ENCODE data around the gene OR4A47. TPM values are rescaled to one million over a fixed set of nuclear protein-coding genes. Genes with fewer than 3 reads are reported as not detected.
"Not testable (repeated sequence)": the region's sequence is repeated elsewhere in the genome, so short reads cannot be mapped to it uniquely, and the experiment has no call there.

OR4A47 gene, protein sequence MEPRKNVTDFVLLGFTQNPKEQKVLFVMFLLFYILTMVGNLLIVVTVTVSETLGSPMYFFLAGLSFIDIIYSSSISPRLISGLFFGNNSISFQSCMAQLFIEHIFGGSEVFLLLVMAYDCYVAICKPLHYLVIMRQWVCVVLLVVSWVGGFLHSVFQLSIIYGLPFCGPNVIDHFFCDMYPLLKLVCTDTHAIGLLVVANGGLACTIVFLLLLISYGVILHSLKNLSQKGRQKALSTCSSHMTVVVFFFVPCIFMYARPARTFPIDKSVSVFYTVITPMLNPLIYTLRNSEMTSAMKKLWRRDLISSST
- not detected for total RNA-seq

DNA sequence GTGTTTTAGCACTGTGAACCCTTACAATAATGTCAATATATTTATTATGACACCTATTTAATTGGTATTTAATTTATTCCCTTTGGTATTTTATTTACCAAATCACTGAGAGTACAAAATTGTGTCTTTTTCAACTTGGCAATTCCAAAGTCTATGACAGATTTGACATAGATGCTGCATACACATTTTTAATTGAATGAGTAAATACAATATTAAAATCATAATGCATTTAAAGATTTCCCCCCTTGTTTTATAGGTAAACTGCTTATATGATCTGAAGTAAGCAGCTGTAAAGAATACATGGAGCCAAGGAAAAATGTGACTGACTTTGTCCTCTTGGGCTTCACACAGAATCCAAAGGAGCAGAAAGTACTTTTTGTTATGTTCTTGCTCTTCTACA is at the start of gene OR4A47:
Gene OR4A47 (plus strand): TSS at position 301 of the 400 bp plus-strand sequence. CDS start 0 bp downstream, at position 301.
- intact Hi-C loops (cut with DNase I; ENCODE audit: low total_unique reads); H3K4me3 ChIP-seq (ENCODE audit: low read depth, poor library complexity, severe bottlenecking); DNase-seq (ENCODE audit: low spot score in 2 of 2): not testable (repeated sequence)

DNA sequence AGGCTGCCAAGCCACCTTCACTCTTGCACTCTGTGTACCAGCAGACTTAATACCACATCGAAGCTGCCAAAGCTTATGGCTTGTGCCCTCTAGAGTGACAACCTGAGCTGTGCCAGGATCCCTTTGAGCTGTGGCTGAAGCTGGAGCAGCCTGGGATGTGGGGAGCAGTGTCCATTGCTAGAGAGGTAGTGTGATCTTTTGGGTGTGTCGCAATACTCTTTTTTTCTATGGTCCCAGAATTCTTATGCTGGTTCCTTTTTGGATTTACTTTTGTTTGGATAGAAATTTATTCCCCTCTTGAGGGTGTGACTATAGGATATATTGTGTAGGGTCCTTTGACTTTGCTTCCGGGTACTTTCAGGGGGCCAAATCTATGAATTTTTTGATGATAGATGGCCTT is 32.7 kb upstream of the OR4A47 start:
- H3K4me3 ChIP-seq (ENCODE audit: low read depth, poor library complexity, severe bottlenecking); DNase-seq (ENCODE audit: low spot score in 2 of 2); intact Hi-C loops (cut with DNase I; ENCODE audit: low total_unique reads): not testable (repeated sequence)
- 81 to 92% methylated on average over 3 of the region's 3 CpGs for WGBS, 2 donors

DNA sequence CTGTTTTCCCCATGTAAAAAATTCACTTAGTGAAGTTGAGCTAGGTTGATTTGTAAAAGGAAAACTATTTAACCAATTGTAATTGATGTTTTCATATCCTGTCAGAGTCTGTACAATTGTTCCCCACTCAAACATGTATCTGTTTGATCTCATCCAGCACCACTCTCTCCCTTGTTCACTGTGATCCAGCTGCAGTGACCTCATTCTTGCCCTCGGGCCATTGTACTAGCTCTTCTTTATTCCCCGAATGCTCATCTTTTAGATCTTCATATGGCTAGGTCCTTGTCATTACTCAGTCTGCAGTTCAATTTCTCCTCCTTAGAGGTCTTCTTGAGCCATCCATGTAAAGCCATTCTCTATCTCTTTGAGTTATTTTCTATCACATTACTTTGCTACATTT is 14.6 kb upstream of the OR4A47 start:
- intact Hi-C loops (cut with DNase I; ENCODE audit: low total_unique reads); H3K4me3 ChIP-seq (ENCODE audit: low read depth, poor library complexity, severe bottlenecking); DNase-seq (ENCODE audit: low spot score in 2 of 2): not testable (repeated sequence)
- 72 to 82% methylated on average over 2 of the region's 2 CpGs for WGBS, 2 donors

DNA sequence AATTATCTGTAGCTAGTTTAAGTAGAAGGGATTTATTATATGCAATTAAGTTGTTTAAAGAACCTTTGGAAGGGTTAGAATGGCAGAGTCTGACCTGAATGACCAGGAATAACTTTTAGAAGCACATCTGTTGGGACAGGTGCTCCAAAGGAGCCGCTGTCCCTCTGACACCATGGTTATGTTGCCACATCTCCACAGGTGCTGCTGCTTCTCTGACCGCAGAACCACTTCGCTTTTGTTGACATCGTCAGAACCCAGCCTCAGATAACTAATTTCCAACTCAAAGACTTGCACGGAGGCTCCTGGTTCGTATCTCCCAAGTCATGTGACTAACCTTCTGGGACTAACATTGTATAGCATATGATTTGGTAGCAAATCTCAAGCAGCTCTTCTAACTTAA is 13.9 kb upstream of the OR4A47 start:
- intact Hi-C loops (cut with DNase I; ENCODE audit: low total_unique reads); DNase-seq (ENCODE audit: low spot score in 2 of 2); H3K4me3 ChIP-seq (ENCODE audit: low read depth, poor library complexity, severe bottlenecking): not testable (repeated sequence)
- WGBS, 2 donors = 56 to 74% methylated on average over 6 of the region's 6 CpGs

DNA sequence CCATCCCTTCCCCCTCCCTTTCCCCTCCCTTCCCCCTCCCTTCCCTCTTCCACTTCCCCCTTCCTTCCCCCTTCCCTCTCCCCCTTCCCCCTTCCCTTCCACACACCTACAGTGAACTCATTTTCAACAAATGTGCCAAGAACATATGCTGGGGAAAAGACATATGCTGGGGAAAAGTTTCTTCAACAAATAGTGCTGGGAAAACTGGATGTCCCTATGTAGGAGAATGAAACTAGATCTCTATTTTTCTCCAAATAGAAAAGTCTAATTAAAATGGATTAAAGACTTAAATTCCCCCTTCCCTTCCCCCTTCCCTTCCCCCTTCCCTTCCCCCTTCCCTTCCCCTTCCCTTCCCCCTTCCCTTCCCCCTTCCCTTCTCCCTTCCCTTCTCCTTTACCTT is 17.6 kb downstream of the OR4A47 start:
- H3K4me3 ChIP-seq (ENCODE audit: low read depth, poor library complexity, severe bottlenecking); DNase-seq (ENCODE audit: low spot score in 2 of 2); intact Hi-C loops (cut with DNase I; ENCODE audit: low total_unique reads): not testable (repeated sequence)

DNA sequence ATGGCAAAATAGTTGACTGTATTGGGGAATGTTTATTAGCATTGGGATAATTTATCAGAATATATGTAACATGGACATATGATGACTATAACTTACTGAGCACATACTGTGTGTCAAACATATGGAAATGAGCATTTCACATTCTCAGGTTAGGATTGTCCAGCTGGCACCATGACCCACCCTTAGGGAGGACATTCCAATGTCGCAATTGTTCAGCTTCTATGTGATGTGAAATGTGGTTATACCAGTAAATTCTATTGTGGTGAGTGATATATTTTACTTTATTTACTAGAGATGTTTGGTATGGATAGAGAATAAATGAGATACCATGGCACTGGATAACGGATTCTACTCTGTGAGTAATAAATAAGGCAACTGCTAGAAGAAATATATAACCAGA is 50.4 kb downstream of the OR4A47 start:
- DNase-seq (ENCODE audit: low spot score in 2 of 2) = no peak
- 37 to 57% methylated on average over 2 of the region's 2 CpGs for WGBS, 2 donors
- TF ChIP-seq, protein P1, sequence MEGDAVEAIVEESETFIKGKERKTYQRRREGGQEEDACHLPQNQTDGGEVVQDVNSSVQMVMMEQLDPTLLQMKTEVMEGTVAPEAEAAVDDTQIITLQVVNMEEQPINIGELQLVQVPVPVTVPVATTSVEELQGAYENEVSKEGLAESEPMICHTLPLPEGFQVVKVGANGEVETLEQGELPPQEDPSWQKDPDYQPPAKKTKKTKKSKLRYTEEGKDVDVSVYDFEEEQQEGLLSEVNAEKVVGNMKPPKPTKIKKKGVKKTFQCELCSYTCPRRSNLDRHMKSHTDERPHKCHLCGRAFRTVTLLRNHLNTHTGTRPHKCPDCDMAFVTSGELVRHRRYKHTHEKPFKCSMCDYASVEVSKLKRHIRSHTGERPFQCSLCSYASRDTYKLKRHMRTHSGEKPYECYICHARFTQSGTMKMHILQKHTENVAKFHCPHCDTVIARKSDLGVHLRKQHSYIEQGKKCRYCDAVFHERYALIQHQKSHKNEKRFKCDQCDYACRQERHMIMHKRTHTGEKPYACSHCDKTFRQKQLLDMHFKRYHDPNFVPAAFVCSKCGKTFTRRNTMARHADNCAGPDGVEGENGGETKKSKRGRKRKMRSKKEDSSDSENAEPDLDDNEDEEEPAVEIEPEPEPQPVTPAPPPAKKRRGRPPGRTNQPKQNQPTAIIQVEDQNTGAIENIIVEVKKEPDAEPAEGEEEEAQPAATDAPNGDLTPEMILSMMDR (IDR thresholded peaks at IDR 0.05) = no peak
- TF ChIP-seq POLR2A (IDR thresholded peaks at IDR 0.05) = no peak
- no peak overlapping the region for H3K4me3 ChIP-seq (ENCODE audit: low read depth, poor library complexity, severe bottlenecking)
- intact Hi-C loops (cut with DNase I; ENCODE audit: low total_unique reads) = no loop called here

Other genes starting within 250 kb of the OR4A47 start
- not detected for gene OR4X2, start 243.7 kb upstream of the OR4A47 start, total RNA-seq
- not detected for gene OR4X1, start 224.9 kb upstream of the OR4A47 start, total RNA-seq
- not detected for gene OR4S1, start 182.6 kb upstream of the OR4A47 start, total RNA-seq
- not detected for gene OR4C3, start 163.9 kb upstream of the OR4A47 start, total RNA-seq
- gene OR4C5, start 122.3 kb upstream of the OR4A47 start, total RNA-seq = not detected

Data from lower leg skin (tissue), 4 donors.